Stimulated activated CD8-positive, alpha-beta memory T cell treated with anti-CD3 and anti-CD28 coated beads, Interleukin-4, amount 100 ng/mL, for 4 hours (primary cell): Measurements from ENCODE around the gene BBOX1.
"Not testable (repeated sequence)": the region's sequence is repeated elsewhere in the genome, so short reads cannot be mapped to it uniquely, and the experiment has no call there.

ENCODE experiments used
- DNase-seq, 2 donors: peaks; one replicate each; pipeline ENCODE4 v3.0.0-alpha.2; 2020; ENCODE audit warnings: low read depth in 2 of 2, low spot score in 1 of 2

The BBOX1 gene, protein sequence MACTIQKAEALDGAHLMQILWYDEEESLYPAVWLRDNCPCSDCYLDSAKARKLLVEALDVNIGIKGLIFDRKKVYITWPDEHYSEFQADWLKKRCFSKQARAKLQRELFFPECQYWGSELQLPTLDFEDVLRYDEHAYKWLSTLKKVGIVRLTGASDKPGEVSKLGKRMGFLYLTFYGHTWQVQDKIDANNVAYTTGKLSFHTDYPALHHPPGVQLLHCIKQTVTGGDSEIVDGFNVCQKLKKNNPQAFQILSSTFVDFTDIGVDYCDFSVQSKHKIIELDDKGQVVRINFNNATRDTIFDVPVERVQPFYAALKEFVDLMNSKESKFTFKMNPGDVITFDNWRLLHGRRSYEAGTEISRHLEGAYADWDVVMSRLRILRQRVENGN

DNA sequence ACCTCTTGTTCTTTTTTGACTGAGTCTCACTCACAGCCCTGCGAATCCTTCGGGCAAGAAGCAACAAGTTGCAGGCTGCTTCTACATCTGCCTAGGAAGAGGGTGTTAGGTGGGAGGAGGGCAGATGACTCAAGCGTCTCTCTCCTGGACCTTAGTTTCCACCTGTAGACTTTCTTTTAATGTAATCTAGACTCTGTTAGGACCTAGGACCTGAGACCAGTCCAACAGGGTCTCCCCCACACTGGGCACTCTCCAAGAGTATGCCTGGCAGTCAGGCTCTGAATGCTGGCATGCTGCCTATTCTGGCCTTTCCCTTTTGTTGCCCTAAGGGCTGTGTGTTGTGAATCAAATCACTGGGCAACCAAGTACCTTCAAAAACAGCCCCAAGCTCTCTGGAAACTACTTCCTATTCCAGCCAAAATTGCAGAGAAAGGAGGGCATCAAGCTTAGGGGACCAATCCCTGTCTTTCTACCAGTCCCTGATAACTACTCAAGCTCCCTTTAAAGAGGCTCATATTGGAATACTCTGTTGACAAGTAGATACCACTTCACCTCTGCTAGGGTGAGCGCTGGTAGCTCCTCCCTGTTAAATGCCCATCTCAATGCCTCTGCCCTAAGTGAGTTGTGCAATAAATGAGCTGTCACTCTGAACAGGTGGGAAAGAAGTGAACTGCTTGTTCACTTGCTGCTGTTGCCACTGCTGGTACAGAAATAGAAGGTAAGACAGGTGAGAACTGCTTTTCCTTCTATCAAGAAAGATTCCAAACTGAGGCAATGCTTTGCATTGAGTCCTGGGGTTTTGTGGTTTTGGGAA, at the start of gene BBOX1:
Gene BBOX1, plus strand, starts transcription at position 514 of the 814 bp plus-strand sequence. CDS start 14,616 bp downstream, outside the sequence.
- no peak for DNase-seq

DNA sequence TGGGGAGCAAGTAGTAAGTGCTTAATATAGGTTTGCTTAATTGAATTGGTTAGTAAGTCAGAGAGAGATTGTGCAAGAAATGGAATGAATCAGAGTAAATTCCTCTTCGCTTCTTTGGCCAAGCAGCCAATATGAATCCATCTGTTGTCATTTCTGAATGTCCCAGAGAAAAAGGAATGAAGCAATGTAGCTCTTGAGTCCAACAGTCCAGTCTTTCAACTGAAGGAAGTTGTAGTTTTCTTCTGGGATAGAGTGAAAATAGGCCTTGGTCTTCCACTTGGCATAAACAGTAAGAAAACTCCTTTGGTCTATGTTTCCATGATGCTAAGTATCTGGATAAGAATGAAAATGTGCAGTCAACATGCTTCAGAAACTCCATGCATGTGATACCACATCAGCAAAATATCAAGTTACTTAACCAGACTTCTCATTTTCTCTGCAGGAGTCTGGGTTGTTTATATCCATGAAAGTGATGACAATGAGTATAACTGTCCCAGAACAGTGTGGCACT, 48.5 kb upstream of the BBOX1 start:
- no peak for DNase-seq

DNA sequence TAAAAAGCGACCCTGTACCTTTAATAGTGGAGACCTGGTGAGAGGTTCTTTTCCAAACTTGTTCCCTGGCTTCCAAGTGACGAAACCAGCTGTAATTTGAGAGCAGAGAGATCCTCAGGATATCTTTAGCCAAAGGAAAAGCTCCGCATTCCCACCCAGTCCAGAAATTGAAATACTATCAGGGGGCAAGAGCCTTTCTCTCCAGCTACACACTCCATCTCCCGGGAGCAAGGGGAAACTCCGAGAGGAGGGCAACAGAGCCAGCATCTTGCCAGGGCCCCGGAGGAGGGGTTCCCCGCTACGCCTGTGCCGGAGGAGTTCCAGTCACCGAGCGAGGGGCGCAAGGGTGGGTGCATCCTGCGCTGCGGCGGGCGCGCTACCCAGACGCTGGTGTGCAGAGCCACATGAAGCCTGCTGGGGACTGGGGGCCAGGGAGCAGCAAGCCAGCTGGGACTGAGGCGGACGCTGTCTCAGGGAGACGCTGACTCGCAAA, 46.6 kb upstream of the BBOX1 start, which contains the start of gene FIBIN:
Gene FIBIN, plus strand, starts transcription at position 148 of the 493 bp plus-strand sequence. CDS start 415 bp downstream, outside the sequence.
- no peak for DNase-seq

DNA sequence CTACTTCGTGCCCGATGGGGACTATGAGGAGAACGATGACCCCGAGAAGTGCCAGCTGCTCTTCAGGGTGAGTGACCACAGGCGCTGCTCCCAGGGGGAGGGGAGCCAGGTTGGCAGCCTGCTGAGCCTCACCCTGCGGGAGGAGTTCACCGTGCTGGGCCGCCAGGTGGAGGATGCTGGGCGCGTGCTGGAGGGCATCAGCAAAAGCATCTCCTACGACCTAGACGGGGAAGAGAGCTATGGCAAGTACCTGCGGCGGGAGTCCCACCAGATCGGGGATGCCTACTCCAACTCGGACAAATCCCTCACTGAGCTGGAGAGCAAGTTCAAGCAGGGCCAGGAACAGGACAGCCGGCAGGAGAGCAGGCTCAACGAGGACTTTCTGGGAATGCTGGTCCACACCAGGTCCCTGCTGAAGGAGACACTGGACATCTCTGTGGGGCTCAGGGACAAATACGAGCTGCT, 46.0 kb upstream of the BBOX1 start:
- DNase-seq = no peak

DNA sequence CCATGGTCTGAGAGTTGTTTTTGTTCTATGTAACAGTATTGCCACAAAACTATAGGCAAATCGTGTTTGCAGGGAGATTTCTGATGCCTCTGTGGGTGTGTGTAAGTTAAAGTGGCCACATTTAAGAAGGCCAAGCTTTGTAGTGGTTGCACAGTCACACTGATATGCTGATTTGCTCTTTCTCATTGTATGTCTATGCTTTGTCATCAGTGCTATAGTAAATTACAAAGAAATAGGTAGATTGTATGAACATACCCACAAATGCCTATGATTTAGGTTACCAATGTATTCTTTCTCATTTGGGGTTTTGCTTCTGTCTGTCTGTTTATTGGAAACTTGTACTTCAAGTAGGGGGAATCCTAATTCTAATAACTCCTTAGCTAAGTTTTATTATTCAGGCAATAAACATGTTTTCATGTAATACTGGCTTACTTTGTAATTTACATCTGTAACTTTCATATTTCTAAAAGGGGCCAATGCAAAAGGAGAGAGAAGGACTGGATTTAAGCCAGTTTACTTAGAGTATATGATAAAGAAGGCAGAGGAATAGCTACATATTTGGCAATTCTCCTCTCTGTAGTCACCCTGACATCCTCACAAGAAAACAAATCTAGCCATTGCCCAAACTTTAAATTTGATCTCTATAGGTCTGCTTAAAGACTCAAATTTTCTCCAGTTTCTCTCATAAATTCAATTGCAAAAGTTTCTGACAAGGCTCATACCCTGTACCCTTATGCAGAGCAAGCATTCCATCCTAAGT, 44.7 kb upstream of the BBOX1 start:
- DNase-seq = no peak

DNA sequence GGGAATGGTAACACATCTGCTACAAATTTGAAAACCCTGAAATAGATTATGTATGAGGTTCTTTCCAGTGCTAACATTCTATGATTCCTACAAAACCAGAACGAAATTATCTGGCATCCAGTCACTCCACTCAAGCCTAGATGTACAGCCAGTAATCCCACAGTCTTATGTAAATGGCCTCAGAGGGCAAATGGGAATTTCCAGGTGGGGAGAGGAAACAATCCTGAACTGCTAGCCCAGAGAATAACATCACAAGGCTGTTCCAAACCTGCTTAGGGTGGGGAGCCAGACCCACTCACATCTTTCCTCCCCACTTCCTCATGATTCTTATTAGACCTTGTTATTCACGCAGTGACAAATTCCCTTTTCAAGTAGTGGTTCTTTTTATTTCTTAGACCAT, 43.2 kb upstream of the BBOX1 start:
- no peak for DNase-seq

DNA sequence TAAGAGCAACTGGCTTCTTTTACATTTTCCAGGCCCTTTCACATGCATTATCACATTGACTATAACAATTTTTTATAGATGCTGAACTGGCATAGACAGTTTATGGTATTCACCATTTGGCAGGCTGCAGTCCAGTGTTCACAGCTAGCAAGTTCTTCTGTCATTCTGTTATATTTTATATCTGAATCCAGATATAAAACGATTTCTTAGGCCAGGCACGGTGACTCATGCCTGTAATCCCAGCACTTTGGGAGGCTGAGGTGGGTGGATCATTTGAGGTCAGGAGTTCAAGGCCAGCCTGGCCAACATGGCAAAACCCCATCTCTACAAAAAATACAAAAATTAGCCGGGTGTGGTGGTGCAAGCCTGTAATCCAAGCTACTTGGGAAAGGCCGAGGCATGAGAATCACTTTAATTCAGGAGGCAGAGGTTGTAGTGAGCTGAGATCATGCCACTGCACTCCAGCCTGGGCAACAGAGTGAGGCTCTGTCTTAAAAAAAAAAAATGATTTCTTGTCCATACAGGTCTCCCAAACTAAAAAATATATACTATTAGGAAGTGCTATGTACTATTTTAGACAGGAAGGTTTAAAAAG, 39.4 kb upstream of the BBOX1 start:
- DNase-seq = not testable (repeated sequence)

DNA sequence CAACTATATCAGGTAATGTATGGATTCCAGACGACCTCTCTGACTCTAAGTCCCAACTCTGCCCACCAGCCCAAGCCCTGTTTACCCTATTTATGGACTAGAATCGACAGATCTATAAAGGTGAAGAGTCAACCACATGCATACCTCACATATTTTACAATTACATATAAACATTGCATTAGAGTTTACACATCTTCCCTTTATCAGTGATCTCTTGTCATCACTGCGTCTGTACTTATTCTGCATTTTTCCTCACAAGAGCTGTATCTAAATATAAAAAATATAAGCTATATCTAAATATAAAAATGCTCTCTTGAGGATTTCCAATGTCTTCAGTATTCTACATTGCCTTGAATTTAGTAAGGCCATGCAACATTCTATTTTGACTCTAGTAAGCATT, 38.2 kb upstream of the BBOX1 start:
- no peak for DNase-seq

DNA sequence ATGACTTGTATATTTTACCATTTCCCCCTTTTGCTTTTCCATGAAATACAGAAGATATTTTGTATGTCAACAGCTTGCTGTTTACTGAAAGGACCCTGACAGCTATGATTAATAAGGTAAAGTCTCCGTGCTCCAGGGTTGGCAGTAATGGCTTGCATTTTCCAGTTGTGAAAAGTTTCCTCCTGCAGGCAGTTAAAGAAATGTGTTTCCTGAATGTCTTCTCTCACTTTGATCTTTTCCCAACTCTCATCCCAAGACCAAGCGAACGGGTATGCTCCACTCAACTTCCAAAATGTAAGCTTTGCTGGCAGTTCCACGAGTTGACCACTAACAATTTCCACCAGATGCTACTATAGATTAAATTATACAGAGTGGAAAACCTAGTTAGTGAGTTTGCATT, 37.8 kb upstream of the BBOX1 start:
- no peak for DNase-seq

DNA sequence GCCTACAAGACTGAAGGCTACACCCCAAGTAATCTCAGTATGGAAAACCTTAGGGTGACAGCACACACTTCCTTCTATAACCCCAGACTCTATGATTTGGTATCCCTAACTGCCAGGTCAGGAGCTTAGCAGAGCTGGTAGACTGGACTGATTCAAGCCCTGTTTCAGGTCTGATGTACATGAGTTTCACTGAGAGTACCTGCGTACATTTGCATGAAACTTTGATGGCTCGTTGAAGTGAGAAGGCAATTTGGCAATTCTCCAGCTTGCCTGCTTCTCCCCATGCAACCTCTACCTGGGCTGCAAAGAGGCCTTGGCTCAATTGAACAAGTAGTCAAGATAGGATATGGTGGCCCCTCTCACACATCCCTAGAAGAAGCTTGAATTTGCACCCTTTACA, 36.5 kb upstream of the BBOX1 start:
- DNase-seq = no peak

DNA sequence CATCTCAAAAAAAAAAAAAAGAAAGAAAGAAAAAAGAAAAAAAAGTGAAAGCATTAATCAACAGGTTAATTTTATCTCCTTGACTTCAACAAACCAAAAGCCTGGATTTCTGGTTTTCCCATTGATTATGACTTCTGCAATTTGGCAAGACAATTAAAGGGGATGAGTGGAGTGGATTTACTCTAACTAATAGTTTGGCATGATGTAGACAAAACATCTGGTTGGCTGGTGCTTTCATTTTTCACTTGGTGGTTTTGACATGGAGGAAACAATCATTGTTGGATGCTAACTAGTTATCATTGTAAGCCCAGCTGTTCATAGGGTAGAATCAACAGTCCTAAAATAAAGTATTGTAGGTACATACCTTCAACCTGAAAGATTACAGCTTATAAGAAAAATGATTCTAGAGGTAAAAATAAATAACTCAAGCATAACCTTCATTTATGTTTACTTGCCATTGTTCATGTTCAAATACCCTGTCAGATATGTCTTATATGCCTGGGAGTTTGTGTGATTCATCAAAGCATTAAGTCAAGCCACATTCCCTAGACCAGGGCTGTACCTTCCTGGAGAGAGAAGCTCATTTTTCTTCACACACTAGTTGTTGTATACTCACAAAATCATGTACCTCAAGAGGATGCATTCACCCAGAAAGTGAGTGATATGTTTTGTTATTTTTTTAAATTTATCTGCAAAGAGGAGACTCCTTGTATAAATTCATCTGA, 31.6 kb upstream of the BBOX1 start:
- no peak for DNase-seq

DNA sequence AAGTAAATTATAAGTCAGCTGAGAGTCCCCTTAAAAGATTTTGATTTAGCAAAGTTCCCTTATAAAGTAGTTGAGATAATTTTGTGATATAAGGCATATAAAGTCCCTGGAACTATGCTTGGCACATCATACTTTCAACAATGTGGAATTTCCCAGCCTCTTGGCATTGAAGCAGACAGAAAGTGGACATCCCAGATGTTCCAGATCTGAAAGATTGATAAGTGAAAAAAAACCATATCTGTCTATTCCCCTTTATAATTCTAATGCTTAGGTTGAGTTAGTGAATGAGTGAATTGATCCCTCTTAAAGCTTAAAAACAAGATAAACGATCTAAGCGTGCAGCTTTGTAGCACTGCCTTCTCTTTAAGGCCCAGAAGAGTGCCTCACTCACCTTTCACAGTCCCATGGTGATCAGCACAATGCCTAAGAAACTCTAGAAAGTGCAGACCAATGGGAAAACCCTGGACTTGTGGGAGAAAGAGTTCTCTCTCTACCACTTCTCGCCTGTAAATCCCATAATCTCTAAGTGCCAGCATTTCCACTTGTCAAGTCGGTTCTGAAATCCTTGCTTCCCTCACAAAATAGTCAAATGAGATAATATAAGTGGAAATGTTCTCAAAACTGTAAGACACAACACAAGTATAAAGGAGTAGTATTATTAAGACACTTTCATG, 28.9 kb upstream of the BBOX1 start:
- DNase-seq = no peak

DNA sequence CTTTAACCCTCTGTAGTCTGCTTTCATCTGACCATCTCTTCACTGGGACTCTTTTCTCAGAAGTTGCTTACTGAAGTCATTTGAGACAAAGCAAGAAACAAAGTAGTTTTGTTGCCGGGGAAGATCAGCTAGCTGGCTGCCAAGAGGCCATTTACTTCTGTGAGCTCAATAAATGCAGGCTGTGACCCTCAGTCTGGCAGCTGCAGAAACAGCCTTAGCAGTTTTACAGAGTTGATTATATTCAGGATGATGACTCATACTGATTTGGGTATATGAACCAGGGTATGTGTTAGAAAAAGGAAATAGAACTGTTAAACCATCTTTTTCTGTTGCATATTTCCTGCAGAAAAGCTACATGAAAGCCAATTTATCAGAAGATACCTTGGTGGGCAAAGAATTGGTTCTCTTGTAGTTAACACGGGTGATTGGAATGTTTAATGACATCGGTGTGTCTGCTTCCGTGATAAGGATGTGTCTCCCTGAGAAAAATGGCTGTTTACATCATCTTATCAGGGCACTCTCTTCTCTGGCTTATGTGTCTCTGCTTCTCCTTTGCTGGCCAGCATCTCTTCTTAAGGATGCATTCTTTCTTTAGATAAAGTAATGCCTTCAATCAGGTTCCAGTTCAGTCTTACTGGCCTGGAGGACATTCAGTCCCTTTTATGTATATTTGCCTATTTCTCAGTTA, 28.2 kb upstream of the BBOX1 start:
- DNase-seq = no peak

DNA sequence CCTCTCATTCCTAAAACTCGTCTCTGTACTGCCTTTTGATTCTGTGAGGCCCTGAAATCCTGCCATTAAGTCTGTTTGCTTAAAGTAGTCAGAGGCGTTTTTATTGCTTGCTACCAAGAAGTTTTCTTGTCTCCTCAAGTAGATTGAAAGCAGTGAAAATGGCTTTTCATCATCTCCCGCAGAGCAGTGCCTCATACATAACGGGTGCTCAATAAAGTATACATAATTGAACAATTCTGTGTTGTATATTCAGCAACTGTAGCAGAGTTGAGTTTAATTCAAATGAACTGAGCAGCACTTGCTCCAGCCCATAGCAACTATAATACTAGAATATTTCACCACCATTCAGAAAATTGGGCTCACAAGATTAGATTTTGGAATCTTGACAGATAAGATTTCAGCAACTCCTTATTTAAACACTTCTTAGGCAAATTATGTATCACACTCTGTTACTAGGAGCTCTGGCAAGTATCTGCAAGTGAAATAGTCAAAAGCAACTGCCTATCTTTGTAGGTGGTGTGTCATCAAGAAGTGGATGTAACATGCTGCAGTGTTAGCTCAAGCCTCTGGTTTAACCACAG, 26.7 kb upstream of the BBOX1 start:
- DNase-seq = no peak

DNA sequence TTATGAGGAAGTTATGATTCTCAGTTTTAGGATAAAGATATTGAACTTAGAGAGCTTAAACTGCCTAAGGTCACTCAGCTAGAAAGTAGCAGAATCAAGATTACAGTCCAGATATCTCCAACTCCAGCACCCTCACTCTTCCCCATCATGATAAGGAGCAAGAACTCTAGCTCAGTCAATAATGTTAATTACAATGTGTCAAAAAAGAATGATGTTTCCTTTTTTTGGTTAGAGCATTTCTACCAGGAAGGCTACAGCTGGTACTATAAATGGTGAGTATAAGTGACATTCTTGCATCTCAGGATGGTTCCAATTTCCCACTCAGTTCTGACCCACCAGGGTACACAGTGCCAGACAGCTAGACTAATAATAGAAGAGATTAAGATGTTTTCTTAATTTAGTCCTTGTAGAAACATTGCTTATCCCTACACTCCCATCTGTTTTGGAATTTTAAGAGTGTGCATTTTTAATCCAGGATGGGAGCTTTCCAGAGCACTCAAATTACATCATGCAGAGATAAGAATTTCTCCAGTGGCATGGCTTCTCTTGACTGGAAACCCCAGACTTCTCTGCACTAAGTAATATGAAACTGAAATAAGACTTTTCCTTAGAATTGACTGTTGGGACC, 21.6 kb upstream of the BBOX1 start:
- no peak for DNase-seq

DNA sequence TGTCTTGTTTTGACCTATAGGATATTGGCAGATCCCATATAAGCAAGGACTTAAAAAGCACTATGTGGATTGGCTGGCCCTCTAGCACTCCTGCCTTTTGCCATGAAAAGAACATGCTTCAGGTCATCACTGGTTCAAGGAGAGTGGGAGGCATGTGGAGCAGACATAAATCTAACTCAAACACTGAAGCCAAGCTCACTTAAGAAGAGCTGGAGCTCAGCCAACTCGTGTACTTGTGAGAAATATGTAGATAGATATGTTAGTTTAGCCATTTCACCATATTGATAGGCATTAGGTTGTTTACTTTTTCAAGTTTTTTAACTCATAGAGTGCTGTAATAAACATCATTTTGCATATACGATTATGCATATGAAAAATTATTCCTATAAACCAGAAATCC, 19.9 kb upstream of the BBOX1 start:
- no peak for DNase-seq

DNA sequence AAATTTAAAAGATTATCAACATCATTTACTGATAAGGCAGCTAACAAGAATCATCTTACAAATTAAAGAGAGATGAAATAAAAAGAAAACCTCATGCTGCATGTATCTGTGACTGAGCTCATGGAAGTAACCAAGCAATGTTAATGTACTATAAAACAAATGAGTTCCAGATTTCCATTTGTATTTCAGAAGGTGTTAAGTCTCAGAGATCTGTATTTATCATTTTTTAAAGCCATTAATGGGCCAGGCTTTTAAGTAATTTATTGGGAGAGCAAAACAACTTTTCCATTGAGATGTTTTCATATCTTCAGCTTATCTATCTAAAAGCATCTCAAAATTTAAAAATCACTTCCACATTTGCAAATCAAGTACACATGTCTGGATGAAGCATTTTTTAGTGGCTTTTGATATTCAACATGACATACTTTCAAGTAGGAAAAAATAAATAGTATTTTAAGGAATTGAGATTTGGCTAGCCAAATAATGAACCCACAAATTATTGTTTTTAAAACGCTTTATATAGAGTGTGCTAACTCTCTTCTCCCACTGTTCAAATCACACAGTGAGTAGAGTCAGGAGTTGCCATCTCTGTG, 17.9 kb upstream of the BBOX1 start:
- no peak for DNase-seq

DNA sequence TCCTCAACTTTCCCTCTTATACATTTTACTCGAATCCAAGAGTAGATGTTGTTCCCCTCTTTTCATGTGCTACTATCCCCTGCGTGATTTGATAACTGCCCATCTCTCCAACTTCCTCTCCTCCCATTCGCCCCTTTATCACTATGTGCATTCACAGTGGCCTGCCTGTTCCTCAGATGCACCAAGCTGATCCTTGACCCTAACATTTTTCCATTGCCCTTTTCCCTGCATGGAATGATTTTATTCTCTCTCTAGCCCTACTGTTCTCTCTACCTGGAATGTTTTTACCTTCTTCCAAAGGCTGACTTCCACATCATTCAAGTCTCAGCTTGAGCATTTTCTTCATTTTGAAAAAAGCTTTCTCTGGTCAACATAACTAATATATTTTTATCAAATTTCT, 15.8 kb upstream of the BBOX1 start:
- DNase-seq = no peak
